ENCODE results near the gene MTCL1. TPM values are rescaled to one million over a fixed set of nuclear protein-coding genes. Genes with fewer than 3 reads are reported as not detected.

Gene MTCL1
- total RNA-seq, 2 experiments from 2014 or later = 0.14 to 0.43 TPM

GRCh38 chr18:8820396-8821082, 115.2 kb downstream of the MTCL1 start:
- Mint-ChIP-seq H3K36me3 (no peaks in the 10 kb centered on the region), H3K9me3 (no peaks in the 10 kb centered on the region), H3K4me3 (no peak overlapping the region), H3K27me3 (no peaks in the 10 kb centered on the region), H3K27ac (no peak overlapping the region), H3K4me1 (no peaks in the 10 kb centered on the region)
- DNase-seq = no peak

GRCh38 chr18:8821083-8821465, 115.7 kb downstream of the MTCL1 start:
- Mint-ChIP-seq H3K4me1 (no peaks in the 10 kb centered on the region), H3K4me3 (no peak overlapping the region), H3K9me3 (no peaks in the 10 kb centered on the region), H3K36me3 (no peaks in the 10 kb centered on the region), H3K27ac (no peak overlapping the region), H3K27me3 (no peaks in the 10 kb centered on the region)
- DNase-seq = no peak

GRCh38 chr18:8821531-8821930, 116.2 kb downstream of the MTCL1 start:
- no peak for DNase-seq
- Mint-ChIP-seq H3K36me3 (no peaks in the 10 kb centered on the region), H3K27ac (no peak overlapping the region), H3K27me3 (no peaks in the 10 kb centered on the region), H3K4me3 (no peak overlapping the region), H3K4me1 (no peaks in the 10 kb centered on the region), H3K9me3 (no peaks in the 10 kb centered on the region)

- Mint-ChIP-seq H3K4me3 (no peak overlapping the region), H3K9me3 (no peaks in the 10 kb centered on the region), H3K27me3 (no peaks in the 10 kb centered on the region), H3K36me3 (no peaks in the 10 kb centered on the region), H3K4me1 (no peaks in the 10 kb centered on the region), H3K27ac (no peak overlapping the region)
- DNase-seq = no peak
Measured at GRCh38 chr18:8822643-8823042, 117.3 kb downstream of the MTCL1 start.

- no peak overlapping the region for H3K4me3 Mint-ChIP-seq
- H3K9me3 Mint-ChIP-seq = no peaks in the 10 kb centered on the region
- DNase-seq = no peak
- no peaks in the 10 kb centered on the region for H3K4me1 Mint-ChIP-seq
- H3K27me3 Mint-ChIP-seq = no peaks in the 10 kb centered on the region
- H3K27ac Mint-ChIP-seq = no peak overlapping the region
- H3K36me3 Mint-ChIP-seq = no peaks in the 10 kb centered on the region
Measured at GRCh38 chr18:8823530-8823929, 118.2 kb downstream of the MTCL1 start.

- Mint-ChIP-seq H3K4me3 (no peak overlapping the region), H3K36me3 (no peaks in the 10 kb centered on the region), H3K4me1 (no peaks in the 10 kb centered on the region), H3K9me3 (no peaks in the 10 kb centered on the region), H3K27me3 (no peaks in the 10 kb centered on the region), H3K27ac (no peak overlapping the region)
- DNase-seq = no peak
Measured at GRCh38 chr18:8824846-8825245, 119.5 kb downstream of the MTCL1 start.

- no peaks in the 10 kb centered on the region for H3K27me3 Mint-ChIP-seq
- DNase-seq = no peak
Measured at GRCh38 chr18:8825273-8825672, 119.9 kb downstream of the MTCL1 start.

GRCh38 chr18:8825729-8826375, 120.5 kb downstream of the MTCL1 start:
- Mint-ChIP-seq H3K9me3 (no peaks in the 10 kb centered on the region), H3K27me3 (no peaks in the 10 kb centered on the region), H3K36me3 (no peaks in the 10 kb centered on the region), H3K4me3 (no peak overlapping the region), H3K27ac (no peak overlapping the region), H3K4me1 (no peaks in the 10 kb centered on the region)
- DNase-seq = no peak

More at GRCh38 chr18:8825273-8825672, 119.9 kb downstream of the MTCL1 start:
- no peak overlapping the region for H3K27ac Mint-ChIP-seq
- no peaks in the 10 kb centered on the region for H3K9me3 Mint-ChIP-seq
- H3K36me3 Mint-ChIP-seq = no peaks in the 10 kb centered on the region
- H3K4me3 Mint-ChIP-seq = no peak overlapping the region
- H3K4me1 Mint-ChIP-seq = no peaks in the 10 kb centered on the region

- H3K27me3 Mint-ChIP-seq = no peaks in the 10 kb centered on the region
- H3K9me3 Mint-ChIP-seq = no peaks in the 10 kb centered on the region
- DNase-seq = no peak
Measured at GRCh38 chr18:8826514-8826913, 121.2 kb downstream of the MTCL1 start.

GRCh38 chr18:8826971-8827370, 121.6 kb downstream of the MTCL1 start:
- H3K9me3 Mint-ChIP-seq = no peaks in the 10 kb centered on the region
- H3K4me1 Mint-ChIP-seq = no peaks in the 10 kb centered on the region
- no peak overlapping the region for H3K27ac Mint-ChIP-seq
- no peaks in the 10 kb centered on the region for H3K27me3 Mint-ChIP-seq
- DNase-seq = no peak
- H3K36me3 Mint-ChIP-seq = no peaks in the 10 kb centered on the region
- H3K4me3 Mint-ChIP-seq = no peak overlapping the region

More at GRCh38 chr18:8826514-8826913, 121.2 kb downstream of the MTCL1 start:
- Mint-ChIP-seq H3K27ac (no peak overlapping the region), H3K4me3 (no peak overlapping the region), H3K4me1 (no peaks in the 10 kb centered on the region), H3K36me3 (no peaks in the 10 kb centered on the region)

- Mint-ChIP-seq H3K4me1 (no peaks in the 10 kb centered on the region), H3K9me3 (no peaks in the 10 kb centered on the region), H3K27me3 (no peaks in the 10 kb centered on the region), H3K36me3 (no peaks in the 10 kb centered on the region), H3K27ac (no peak overlapping the region), H3K4me3 (no peak overlapping the region)
- DNase-seq = no peak
Measured at GRCh38 chr18:8828300-8828699, 122.9 kb downstream of the MTCL1 start.

GRCh38 chr18:8828798-8829197, 123.4 kb downstream of the MTCL1 start:
- H3K4me1 Mint-ChIP-seq = no peaks in the 10 kb centered on the region
- H3K36me3 Mint-ChIP-seq = no peaks in the 10 kb centered on the region
- H3K9me3 Mint-ChIP-seq = no peaks in the 10 kb centered on the region
- no peaks in the 10 kb centered on the region for H3K27me3 Mint-ChIP-seq
- no peak for DNase-seq
- no peak overlapping the region for H3K4me3 Mint-ChIP-seq
- H3K27ac Mint-ChIP-seq = no peak overlapping the region

- no peak for DNase-seq
- Mint-ChIP-seq H3K27ac (no peak overlapping the region), H3K4me3 (no peak overlapping the region), H3K36me3 (no peaks in the 10 kb centered on the region), H3K9me3 (no peaks in the 10 kb centered on the region), H3K27me3 (no peaks in the 10 kb centered on the region), H3K4me1 (no peaks in the 10 kb centered on the region)
Measured at GRCh38 chr18:8830067-8831060, 125.0 kb downstream of the MTCL1 start.

- H3K4me1 Mint-ChIP-seq = no peaks in the 10 kb centered on the region
- DNase-seq = no peak
- H3K36me3 Mint-ChIP-seq = no peaks in the 10 kb centered on the region
- H3K27ac Mint-ChIP-seq = no peak overlapping the region
- no peaks in the 10 kb centered on the region for H3K27me3 Mint-ChIP-seq
- H3K4me3 Mint-ChIP-seq = no peak overlapping the region
- H3K9me3 Mint-ChIP-seq = no peaks in the 10 kb centered on the region
Measured at GRCh38 chr18:8831112-8831511, 125.8 kb downstream of the MTCL1 start.

GRCh38 chr18:8831531-8831930, 126.2 kb downstream of the MTCL1 start:
- Mint-ChIP-seq H3K27me3 (no peaks in the 10 kb centered on the region), H3K27ac (no peak overlapping the region), H3K9me3 (peaks cover 1% of the 10 kb centered on the region), H3K4me3 (no peak overlapping the region), H3K36me3 (no peaks in the 10 kb centered on the region), H3K4me1 (no peaks in the 10 kb centered on the region)
- DNase-seq = no peak

All from activated naive CD8-positive, alpha-beta T cell treated with anti-CD3 and anti-CD28 coated beads for 36 hours (primary cell).